HEK293T (cell line): ENCODE results near the gene MAN1C1.

Source experiments
- ARNT ChIP-seq: fragments of 450-650 bp; IDR thresholded peaks from 2 replicates; pipeline ENCODE4 v1.6.1; 2017; ENCODE audit warnings: mild to moderate bottlenecking
- BHLHE40 ChIP-seq: fragments of 450-650 bp; IDR thresholded peaks from 2 replicates; pipeline ENCODE4 v1.6.1; 2016; ENCODE audit warnings: mild to moderate bottlenecking, moderate library complexity, borderline replicate concordance
- FOXA1 ChIP-seq: fragments of 450-650 bp; IDR thresholded peaks from 2 replicates; pipeline ENCODE4 v1.6.1; 2016; ENCODE audit warnings: mild to moderate bottlenecking
- FOXM1 ChIP-seq: fragments of 450-650 bp; IDR thresholded peaks from 2 replicates; pipeline ENCODE4 v1.6.1; 2017; ENCODE audit warnings: mild to moderate bottlenecking, borderline replicate concordance
- HDGF ChIP-seq: fragments of 450-650 bp; IDR thresholded peaks from 2 replicates; pipeline ENCODE4 v1.6.1; 2017; ENCODE audit warnings: antibody characterized with exemption, borderline replicate concordance
- NFRKB ChIP-seq: fragments of 450-650 bp; IDR thresholded peaks from 2 replicates; pipeline ENCODE4 v1.6.1; 2016; ENCODE audit warnings: mild to moderate bottlenecking, moderate library complexity
- SP1 ChIP-seq: fragments of 450-650 bp; IDR thresholded peaks from 2 replicates; pipeline ENCODE4 v1.6.1; 2017

DNA sequence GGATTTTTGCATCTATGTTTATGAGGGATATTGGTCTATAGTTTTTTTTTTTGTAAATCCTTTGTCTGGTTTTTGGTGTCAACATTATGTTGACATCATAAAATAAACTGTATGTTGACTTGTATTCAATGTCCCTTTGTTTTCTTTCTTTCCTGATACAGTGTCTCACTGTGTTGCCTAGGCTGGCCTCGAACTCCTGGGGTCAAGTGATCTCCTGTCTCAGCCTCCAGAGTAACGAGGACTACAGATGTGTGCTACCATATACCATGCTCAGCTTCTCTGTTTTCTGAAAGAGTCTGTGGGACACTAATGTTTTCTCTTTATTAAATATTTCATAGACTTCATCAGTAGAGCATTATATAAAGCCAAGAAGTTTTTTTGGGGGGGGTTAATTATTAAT, 18.3 kb downstream of the MAN1C1 start:
- no peak for TF ChIP-seq NFRKB
- TF ChIP-seq FOXA1, result no peak
- TF ChIP-seq ARNT, result no peak
- TF ChIP-seq BHLHE40, result no peak
- TF ChIP-seq HDGF, result no peak
- no peak for TF ChIP-seq SP1
- no peak for TF ChIP-seq FOXM1
